ENCODE data around the gene TMEM121B. TPM values are rescaled to one million over a fixed set of nuclear protein-coding genes. Genes with fewer than 3 reads are reported as not detected.

TMEM121B gene
- total RNA-seq, 1 experiment from 2014 or later: 8.1 TPM

DNA sequence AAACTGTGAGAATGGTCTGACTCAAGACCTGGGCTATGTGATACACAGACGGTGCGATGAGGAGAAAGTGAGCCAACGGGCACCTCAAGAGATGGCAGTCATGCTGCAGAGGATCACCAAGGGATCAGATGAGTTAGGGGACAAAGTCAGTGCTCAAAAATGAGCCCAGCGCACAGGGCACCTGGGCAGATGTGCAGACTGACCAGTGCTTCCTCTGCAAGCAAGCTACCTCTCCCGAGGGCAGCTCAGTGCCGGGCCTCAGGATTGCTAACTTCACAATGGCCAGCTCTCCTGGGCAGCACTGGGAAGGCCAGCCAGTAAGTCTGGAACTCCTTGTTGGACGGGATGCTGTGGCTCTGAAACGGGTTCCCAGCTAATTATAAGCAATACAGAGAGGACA is 22.7 kb upstream of the TMEM121B start:
- DNase-seq: no peak
- no peaks in the 10 kb centered on the region for H3K4me1 Mint-ChIP-seq
- H2BK5ac ChIP-seq (ENCODE audit: insufficient read length, low read length): no peak overlapping the region
- H3K9me3 Mint-ChIP-seq: no peaks in the 10 kb centered on the region
- no peak overlapping the region for H3K14ac ChIP-seq (ENCODE audit: insufficient read depth, low read length)
- no peak for TF ChIP-seq CTCF (conservative IDR thresholded peaks at IDR 0.05)
- H2BK20ac ChIP-seq (ENCODE audit: low read depth, low read length, poor library complexity, severe bottlenecking): no peak overlapping the region
- no peak overlapping the region for H4K8ac ChIP-seq (replicated peaks; ENCODE audit: insufficient read length, low read depth, low read length)
- H2BK120ac ChIP-seq (ENCODE audit: low read depth, low read length, poor library complexity, severe bottlenecking): no peak overlapping the region
- no peaks in the 10 kb centered on the region for H3K4me1 ChIP-seq (ENCODE audit: insufficient read depth, low read length)
- no peak overlapping the region for H4K91ac ChIP-seq (ENCODE audit: insufficient read length, low read depth, low read length)
- no peak overlapping the region for H2AFZ ChIP-seq (ENCODE audit: low read length)
- no peaks in the 10 kb centered on the region for H3K9me3 ChIP-seq (ENCODE audit: control insufficient read depth, low read depth, low read length)
- no peak overlapping the region for H2AK5ac ChIP-seq (ENCODE audit: insufficient read length, low read length)
- no peaks in the 10 kb centered on the region for H4K20me1 ChIP-seq (ENCODE audit: control insufficient read depth, insufficient read depth, insufficient read length)
- H3K23ac ChIP-seq (ENCODE audit: insufficient read length, low read depth, low read length): no peak overlapping the region
- no peaks in the 10 kb centered on the region for H3K23me2 ChIP-seq (ENCODE audit: insufficient read length, low read depth, low read length, poor library complexity, severe bottlenecking)
- no peak overlapping the region for H3T11ph ChIP-seq (ENCODE audit: low read length)
- H3K36me3 Mint-ChIP-seq (ENCODE audit: insufficient read depth in 1 of 3, low read depth in 3 of 3): peaks cover 26 to 66% (median 42%) of the 10 kb centered on the region in 3 experiments
- H3K27ac Mint-ChIP-seq: no peak overlapping the region
- H3K79me1 ChIP-seq (ENCODE audit: insufficient read depth, low read depth, low read length, poor library complexity, severe bottlenecking): no peaks in the 10 kb centered on the region
- no peak overlapping the region for H3K4me3 Mint-ChIP-seq
- no peak overlapping the region for H2BK15ac ChIP-seq (ENCODE audit: low read depth, low read length)
- no peak overlapping the region for H3K18ac ChIP-seq (ENCODE audit: insufficient read length, low read depth, low read length)
- H3K4ac ChIP-seq (ENCODE audit: low read depth, low read length): no peak overlapping the region
- H3K56ac ChIP-seq (ENCODE audit: insufficient read length, low read depth, low read length): no peak overlapping the region
- no peak overlapping the region for H3K27ac ChIP-seq (ENCODE audit: insufficient read length, low read depth, low read length)
- no peak overlapping the region for H3K9ac ChIP-seq (ENCODE audit: extremely low read depth, insufficient read length, low read length)
- no peaks in the 10 kb centered on the region for H3K27me3 Mint-ChIP-seq (ENCODE audit: low read depth)
- H3K27me3 ChIP-seq (ENCODE audit: insufficient read depth, low read length): no peaks in the 10 kb centered on the region
- WGBS (ENCODE audit: extremely low coverage, insufficient read length, low lambda C conversion rate): no CpG with 5 or more reads among the region's 8 CpGs
- H4K5ac ChIP-seq (ENCODE audit: insufficient read length, low read depth, low read length): no peak overlapping the region
- no peak overlapping the region for H3K4me2 ChIP-seq (ENCODE audit: insufficient read depth, insufficient read length, low read length)
- H2BK12ac ChIP-seq (ENCODE audit: insufficient read length, low read depth, low read length): no peak overlapping the region
- H3K79me2 ChIP-seq (ENCODE audit: insufficient read depth, low read length): peaks cover 2% of the 10 kb centered on the region; the same call in 1 of the 2 replicates

All from H9 (cell line).